Endodermal cell (in vitro differentiated cells): ENCODE measurements around the gene CTCFL. TPM values are rescaled to one million over a fixed set of nuclear protein-coding genes. Genes with fewer than 3 reads are reported as not detected.

ENCODE experiments used
- DNase-seq: peaks from one replicate; pipeline ENCODE4 v3.0.0-alpha.2; 2017
- H3K27ac ChIP-seq: 2 replicates; pipeline ENCODE4 v1.5.1; 2013; ENCODE audit warnings: mild to moderate bottlenecking, low read depth, low read length, moderate library complexity
- H3K27me3 ChIP-seq: 2 replicates; pipeline ENCODE4 v1.6.1; 2013; ENCODE audit warnings: mild to moderate bottlenecking, low read length, moderate library complexity; ENCODE audit not compliant: insufficient read depth, control insufficient read depth, poor library complexity, severe bottlenecking
- H3K36me3 ChIP-seq: 2 replicates; pipeline ENCODE4 v1.7.0; 2013; ENCODE audit warnings: mild to moderate bottlenecking, low read length, moderate library complexity; ENCODE audit not compliant: control insufficient read depth, insufficient read depth
- H3K4me1 ChIP-seq: one replicate; pipeline ENCODE4 v1.7.0; 2013; ENCODE audit warnings: low read length; ENCODE audit not compliant: control insufficient read depth, insufficient read depth
- H3K4me3 ChIP-seq: 2 replicates; pipeline ENCODE4 v1.5.1; 2013; ENCODE audit warnings: mild to moderate bottlenecking, low read length, moderate library complexity
- H3K9ac ChIP-seq: 2 replicates; pipeline ENCODE4 v1.6.1; 2013; ENCODE audit warnings: mild to moderate bottlenecking, low read length, moderate library complexity; ENCODE audit not compliant: poor library complexity, severe bottlenecking; ENCODE audit errors: extremely low read depth
- H3K9me3 ChIP-seq: 2 replicates; pipeline ENCODE4 v1.6.1; 2013; ENCODE audit warnings: mild to moderate bottlenecking, low read length, moderate library complexity; ENCODE audit not compliant: control insufficient read depth
- H3K27ac Mint-ChIP-seq: 2 replicates; pipeline ENCODE4 v1.8.0; 2020; ENCODE audit warnings: mixed read lengths
- H3K27me3 Mint-ChIP-seq: 2 replicates; pipeline ENCODE4 v1.8.0; 2021; ENCODE audit warnings: mild to moderate bottlenecking, mixed read lengths; ENCODE audit not compliant: insufficient read depth
- H3K36me3 Mint-ChIP-seq: 2 replicates; pipeline ENCODE4 v1.8.0; 2020; ENCODE audit warnings: low read depth, mixed read lengths
- H3K4me1 Mint-ChIP-seq: 2 replicates; pipeline ENCODE4 v1.8.0; 2020; ENCODE audit warnings: mixed read lengths
- H3K4me3 Mint-ChIP-seq: 2 replicates; pipeline ENCODE4 v1.8.0; 2020; ENCODE audit warnings: mild to moderate bottlenecking, moderate library complexity, mixed read lengths
- H3K9me3 Mint-ChIP-seq: 2 replicates; pipeline ENCODE4 v1.8.0; 2020; ENCODE audit warnings: mild to moderate bottlenecking, mixed read lengths
- CTCF ChIP-seq: fragments of 200-600 bp; sonication (generic); conservative IDR thresholded peaks from 2 replicates; pipeline ENCODE4 v1.5.0; 2021; ENCODE audit warnings: antibody characterized with exemption, mild to moderate bottlenecking
- WGBS, 2 experiments: methylation state at CpG; one replicate each; pipeline versions ENCODE4 v1.1.5 to v1.1.7; 2013; ENCODE audit warnings: missing lambda C conversion rate in 2 of 2, mixed read lengths in 1 of 2; ENCODE audit not compliant: insufficient coverage in 1 of 2, insufficient read length in 1 of 2; 5-methylcytosine and 5-hydroxymethylcytosine counted together
- total RNA-seq, 2 donors: library from RNA; stranded (reverse); fragmentation: NEBNext Ultra II Directional in 1 of 2; extraction: Animal tissue kit (Norgen Biotek cat#: 25700) in 1 of 2; gene quantifications; 2 replicates in 1 of 2; 3 replicates in 1 of 2; pipeline ENCODE4 v1.2.1, GENCODE V29; 2021

CTCFL gene
- total RNA-seq, 2 donors from 2014 or later, result 0.33 to 1.4 TPM

GRCh38 chr20:57568960-57569359 lies 44.0 kb upstream of the CTCFL start:
- peaks cover 3% of the 10 kb centered on the region for H3K27me3 Mint-ChIP-seq

GRCh38 chr20:57568088-57568896 lies 43.4 kb upstream of the CTCFL start:
- Mint-ChIP-seq H3K4me1 (peaks cover under 1% of the 10 kb centered on the region), H3K27me3 (peaks cover 3% of the 10 kb centered on the region), H3K36me3 (no peaks in the 10 kb centered on the region), H3K4me3 (no peak overlapping the region), H3K9me3 (no peaks in the 10 kb centered on the region), H3K27ac (no peak overlapping the region)
- TF ChIP-seq CTCF, result no peak
- Histone ChIP-seq H3K36me3 (no peaks in the 10 kb centered on the region), H3K9ac (no peak overlapping the region), H3K4me3 (no peak overlapping the region), H3K4me1 (no peaks in the 10 kb centered on the region), H3K27ac (no peak overlapping the region), H3K27me3 (no peaks in the 10 kb centered on the region), H3K9me3 (no peaks in the 10 kb centered on the region)
- DNase-seq, result no peak
- 88 to 90% methylated on average over 12 to 13 of the region's 13 CpGs for WGBS, 2 experiments

More at GRCh38 chr20:57568960-57569359, 44.0 kb upstream of the CTCFL start:
- H3K4me1 Mint-ChIP-seq, result peaks cover 3% of the 10 kb centered on the region
- Histone ChIP-seq H3K4me1 (no peaks in the 10 kb centered on the region), H3K4me3 (no peak overlapping the region), H3K27me3 (no peaks in the 10 kb centered on the region), H3K9me3 (no peaks in the 10 kb centered on the region), H3K9ac (no peak overlapping the region), H3K36me3 (no peaks in the 10 kb centered on the region), H3K27ac (no peak overlapping the region)
- no peak overlapping the region for H3K27ac Mint-ChIP-seq
- WGBS, 2 experiments, result 92 to 96% methylated on average over 9 to 12 of the region's 12 CpGs
- H3K9me3 Mint-ChIP-seq, result no peaks in the 10 kb centered on the region
- TF ChIP-seq CTCF, result no peak
- H3K4me3 Mint-ChIP-seq, result no peak overlapping the region
- H3K36me3 Mint-ChIP-seq, result no peaks in the 10 kb centered on the region
- no peak for DNase-seq

GRCh38 chr20:57567471-57568079 lies 42.6 kb upstream of the CTCFL start:
- Histone ChIP-seq H3K27me3 (no peaks in the 10 kb centered on the region), H3K9me3 (no peaks in the 10 kb centered on the region), H3K4me1 (no peaks in the 10 kb centered on the region), H3K27ac (no peak overlapping the region), H3K9ac (no peak overlapping the region), H3K4me3 (no peak overlapping the region), H3K36me3 (no peaks in the 10 kb centered on the region)
- no peak for TF ChIP-seq CTCF
- no peak overlapping the region for H3K27ac Mint-ChIP-seq
- no peaks in the 10 kb centered on the region for H3K4me1 Mint-ChIP-seq
- no peaks in the 10 kb centered on the region for H3K36me3 Mint-ChIP-seq
- DNase-seq, result no peak
- WGBS, 2 experiments, result 92 to 93% methylated on average over 8 to 9 of the region's 9 CpGs
- H3K9me3 Mint-ChIP-seq, result no peaks in the 10 kb centered on the region
- H3K4me3 Mint-ChIP-seq, result no peak overlapping the region
- H3K27me3 Mint-ChIP-seq, result peaks cover 2% of the 10 kb centered on the region
